K562 (cell line): ENCODE results near the gene ARHGAP35. TPM values are rescaled to one million over a fixed set of nuclear protein-coding genes. Genes with fewer than 3 reads are reported as not detected.
A peak's percentile ranks its signal among the peaks of the same experiment; 100 is the strongest.

Experiments used
- E2F3 ChIP-seq: fragments of 250-450 bp; sonication (Bioruptor Pico); IDR thresholded peaks from 2 replicates; pipeline ENCODE4 v1.4.0; 2020; ENCODE audit warnings: mild to moderate bottlenecking
- HDGF ChIP-seq: fragments of 450-650 bp; IDR thresholded peaks from 2 replicates; pipeline ENCODE4 v1.6.1; 2016
- HIVEP1 ChIP-seq: fragments of 250-450 bp; sonication (Bioruptor Pico); IDR thresholded peaks from 2 replicates; pipeline ENCODE4 v1.4.0; 2020; ENCODE audit warnings: mild to moderate bottlenecking
- LARP7 ChIP-seq: fragments of 450-650 bp; IDR thresholded peaks from 2 replicates; pipeline ENCODE4 v1.6.1; 2016
- NCOA4 ChIP-seq: fragments of 450-650 bp; IDR thresholded peaks from 2 replicates; pipeline ENCODE4 v1.6.1; 2018; ENCODE audit warnings: mild to moderate bottlenecking; ENCODE audit not compliant: partially characterized antibody
- RBM25 ChIP-seq: fragments of 200-400 bp; formaldehyde crosslinking; IDR thresholded peaks from 2 replicates; pipeline ENCODE4 v1.6.1; 2018; ENCODE audit warnings: low read length, low read depth, moderate library complexity; ENCODE audit not compliant: severe bottlenecking
- RCOR1 ChIP-seq, 2 experiments: IDR thresholded peaks; 2 replicates each; pipeline ENCODE4 v1.6.1; 2012; ENCODE audit warnings: low read depth in 2 of 2, low read length in 2 of 2, borderline replicate concordance in 1 of 2, improper control_type of control experiment in 1 of 2
- RHOXF2B ChIP-seq: fragments of 250-450 bp; sonication (Bioruptor Pico); conservative IDR thresholded peaks from 2 replicates; pipeline ENCODE4 v1.5.1; 2021
- RNF2 ChIP-seq: sonication (generic); IDR thresholded peaks from 2 replicates; pipeline ENCODE4 v1.6.1; 2016
- SMAD3 ChIP-seq: fragments of 450-650 bp; formaldehyde crosslinking; conservative IDR thresholded peaks from 2 replicates; pipeline ENCODE4 v1.4.0; 2020; ENCODE audit warnings: mild to moderate bottlenecking
- SREBF1 ChIP-seq: fragments of 150-350 bp; IDR thresholded peaks from 2 replicates; pipeline ENCODE4 v1.6.1; 2014; ENCODE audit warnings: antibody characterized with exemption, low read depth, low read length, borderline replicate concordance
- TBL1XR1 ChIP-seq, 2 experiments: IDR thresholded peaks; 2 replicates each; pipeline ENCODE4 v1.6.1; 2012; ENCODE audit warnings: improper control_type of control experiment in 2 of 2, low read length in 2 of 2, mild to moderate bottlenecking in 1 of 2
- ZNF384 ChIP-seq: IDR thresholded peaks from 2 replicates; pipeline ENCODE4 v1.6.1; 2012; ENCODE audit warnings: low read depth, low read length, improper control_type of control experiment
- polyA plus RNA-seq, 8 experiments: library from polyadenylated mRNA; depleted of rRNA in 4 of 8; stranded (reverse) in 5 of 8; unstranded in 3 of 8; fragments of >200 nt; fragmentation: Nextera tagmentation in 2 of 8; fragmentation: Illumina TruSeq in 1 of 8; extraction: Ambion mirVana in 2 of 8; extraction: Trizol in 1 of 8; gene quantifications; 2 replicates each; pipeline versions ENCODE4 v1.2.1 to v1.2.3, GENCODE V29; 2011 to 2014; ENCODE audit warnings: inconsistent platforms in 1 of 8, missing spikeins in 1 of 8
- total RNA-seq, 7 experiments: library from RNA; depleted of rRNA in 6 of 7; stranded (reverse); fragments of >200 nt in 6 of 7; fragmentation: Illumina TruSeq in 2 of 7; extraction: Trizol in 2 of 7; gene quantifications; 2 replicates each; pipeline versions ENCODE4 v1.2.1 to v1.2.3, GENCODE V29; 2011 to 2021; ENCODE audit warnings: low replicate concordance in 1 of 7
- TF ChIP-seq, protein P1 (sequence below): sonication (generic); formaldehyde crosslinking; IDR thresholded peaks from 2 replicates; pipeline ENCODE4 v1.8.0; 2022; ENCODE audit warnings: mild to moderate bottlenecking, low read depth, missing genetic modification reagents
- TF ChIP-seq, protein P2 (sequence below), 2 experiments: fragments of 450-650 bp; IDR thresholded peaks; 2 replicates each; pipeline ENCODE4 v1.6.1; 2016
- TF ChIP-seq, protein P3 (sequence below): fragments of 200-800 bp; sonication (Bioruptor generic); IDR thresholded peaks from 2 replicates; pipeline ENCODE4 v1.6.1; 2017; ENCODE audit warnings: missing genetic modification characterization, missing compliant biosample characterization
- TF ChIP-seq, protein P4 (sequence below), 2 experiments: IDR thresholded peaks; 2 replicates each; pipeline ENCODE4 v1.6.1; 2011; ENCODE audit warnings: borderline replicate concordance in 1 of 2, control low read depth in 1 of 2, low read depth in 1 of 2, low read length in 1 of 2, mild to moderate bottlenecking in 1 of 2, mixed read lengths in 1 of 2, moderate library complexity in 1 of 2; ENCODE audit not compliant: insufficient read depth in 1 of 2, insufficient read length in 1 of 2, poor library complexity in 1 of 2, severe bottlenecking in 1 of 2; ENCODE audit errors: extremely low read depth in 1 of 2

The ARHGAP35 gene
- total and polyA plus RNA-seq, 9 of the 15 experiments (the other 6 are each of a cell fraction or from before 2014, with no cell fraction given) = 0.27 to 26.4 (median 10.2) TPM

DNA sequence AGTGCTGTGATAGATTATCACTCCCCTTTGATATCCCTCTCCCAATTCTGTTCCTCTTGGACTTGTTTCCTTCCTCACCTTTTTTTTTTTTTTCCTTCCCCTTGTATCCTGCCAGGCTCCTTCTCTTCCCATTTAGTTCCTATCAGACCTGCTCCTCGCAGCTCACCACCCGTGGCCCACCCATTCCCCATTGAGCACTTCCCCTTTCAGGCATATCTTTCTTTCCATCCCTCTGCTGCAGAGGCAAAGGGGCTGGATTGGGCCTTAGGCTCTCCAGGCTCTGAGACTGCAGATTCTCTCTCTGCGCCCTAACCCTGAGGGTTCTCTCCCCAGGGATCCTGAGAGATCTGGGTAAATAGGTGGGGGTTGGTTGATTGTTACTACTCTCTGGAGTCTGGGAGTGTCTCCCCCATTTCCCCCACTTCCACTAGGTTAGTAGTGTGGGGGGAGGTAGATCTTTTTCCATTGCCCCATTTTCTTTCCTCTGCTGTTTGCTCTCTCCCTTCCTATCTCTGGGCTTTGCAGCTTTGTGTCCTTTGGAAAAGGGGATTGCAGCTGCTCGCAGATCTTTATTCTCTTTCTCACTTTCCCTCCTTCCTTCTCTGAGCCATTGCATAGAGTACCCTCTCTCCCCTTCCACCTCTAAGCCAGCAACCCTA lies 2.3 kb downstream of the ARHGAP35 start (continued):
- TF ChIP-seq, protein P1, sequence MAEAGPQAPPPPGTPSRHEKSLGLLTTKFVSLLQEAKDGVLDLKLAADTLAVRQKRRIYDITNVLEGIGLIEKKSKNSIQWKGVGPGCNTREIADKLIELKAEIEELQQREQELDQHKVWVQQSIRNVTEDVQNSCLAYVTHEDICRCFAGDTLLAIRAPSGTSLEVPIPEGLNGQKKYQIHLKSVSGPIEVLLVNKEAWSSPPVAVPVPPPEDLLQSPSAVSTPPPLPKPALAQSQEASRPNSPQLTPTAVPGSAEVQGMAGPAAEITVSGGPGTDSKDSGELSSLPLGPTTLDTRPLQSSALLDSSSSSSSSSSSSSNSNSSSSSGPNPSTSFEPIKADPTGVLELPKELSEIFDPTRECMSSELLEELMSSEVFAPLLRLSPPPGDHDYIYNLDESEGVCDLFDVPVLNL (CRISPR knock-in tag) = no peak
- TF ChIP-seq E2F3 (CRISPR knock-in tag) = no peak
- TF ChIP-seq ZNF384 = 0 out of 2 replicates have a peak, but pooled peaks have one; percentile 29
- TF ChIP-seq TBL1XR1 (IDR thresholded peaks at IDR 0.05; ENCODE audit: low read length in 2 of 2) = 0 out of 4 replicates have a peak, but pooled peaks of 1 of the 2 experiments have one; percentile 41
- TF ChIP-seq, protein P2, sequence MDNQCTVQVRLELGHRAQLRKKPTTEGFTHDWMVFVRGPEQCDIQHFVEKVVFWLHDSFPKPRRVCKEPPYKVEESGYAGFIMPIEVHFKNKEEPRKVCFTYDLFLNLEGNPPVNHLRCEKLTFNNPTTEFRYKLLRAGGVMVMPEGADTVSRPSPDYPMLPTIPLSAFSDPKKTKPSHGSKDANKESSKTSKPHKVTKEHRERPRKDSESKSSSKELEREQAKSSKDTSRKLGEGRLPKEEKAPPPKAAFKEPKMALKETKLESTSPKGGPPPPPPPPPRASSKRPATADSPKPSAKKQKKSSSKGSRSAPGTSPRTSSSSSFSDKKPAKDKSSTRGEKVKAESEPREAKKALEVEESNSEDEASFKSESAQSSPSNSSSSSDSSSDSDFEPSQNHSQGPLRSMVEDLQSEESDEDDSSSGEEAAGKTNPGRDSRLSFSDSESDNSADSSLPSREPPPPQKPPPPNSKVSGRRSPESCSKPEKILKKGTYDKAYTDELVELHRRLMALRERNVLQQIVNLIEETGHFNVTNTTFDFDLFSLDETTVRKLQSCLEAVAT (IDR thresholded peaks at IDR 0.05) = peak in 1 of 2 experiments; percentile 43; a peak in 1 of 4 replicates
- TF ChIP-seq RBM25 = no peak
- TF ChIP-seq, protein P3, sequence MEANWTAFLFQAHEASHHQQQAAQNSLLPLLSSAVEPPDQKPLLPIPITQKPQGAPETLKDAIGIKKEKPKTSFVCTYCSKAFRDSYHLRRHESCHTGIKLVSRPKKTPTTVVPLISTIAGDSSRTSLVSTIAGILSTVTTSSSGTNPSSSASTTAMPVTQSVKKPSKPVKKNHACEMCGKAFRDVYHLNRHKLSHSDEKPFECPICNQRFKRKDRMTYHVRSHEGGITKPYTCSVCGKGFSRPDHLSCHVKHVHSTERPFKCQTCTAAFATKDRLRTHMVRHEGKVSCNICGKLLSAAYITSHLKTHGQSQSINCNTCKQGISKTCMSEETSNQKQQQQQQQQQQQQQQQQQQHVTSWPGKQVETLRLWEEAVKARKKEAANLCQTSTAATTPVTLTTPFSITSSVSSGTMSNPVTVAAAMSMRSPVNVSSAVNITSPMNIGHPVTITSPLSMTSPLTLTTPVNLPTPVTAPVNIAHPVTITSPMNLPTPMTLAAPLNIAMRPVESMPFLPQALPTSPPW (CRISPR knock-in tag) = peak; percentile 51
- no peak for TF ChIP-seq RNF2
- no peak for TF ChIP-seq RHOXF2B (CRISPR knock-in tag)
- TF ChIP-seq, protein P4, sequence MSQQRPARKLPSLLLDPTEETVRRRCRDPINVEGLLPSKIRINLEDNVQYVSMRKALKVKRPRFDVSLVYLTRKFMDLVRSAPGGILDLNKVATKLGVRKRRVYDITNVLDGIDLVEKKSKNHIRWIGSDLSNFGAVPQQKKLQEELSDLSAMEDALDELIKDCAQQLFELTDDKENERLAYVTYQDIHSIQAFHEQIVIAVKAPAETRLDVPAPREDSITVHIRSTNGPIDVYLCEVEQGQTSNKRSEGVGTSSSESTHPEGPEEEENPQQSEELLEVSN (IDR thresholded peaks at IDR 0.05; ENCODE audit: borderline replicate concordance in 1 of 2, extremely low read depth in 1 of 2, insufficient read depth in 1 of 2, insufficient read length in 1 of 2, low read depth in 1 of 2, low read length in 1 of 2, poor library complexity in 1 of 2, severe bottlenecking in 1 of 2) = no peak
- no peak for TF ChIP-seq SMAD3 (CRISPR knock-in tag)
- no peak for TF ChIP-seq HDGF
- peak in 1 of 2 experiments; percentile 53; a peak in 1 of 4 replicates for TF ChIP-seq RCOR1 (IDR thresholded peaks at IDR 0.05; ENCODE audit: borderline replicate concordance in 1 of 2, low read depth in 2 of 2, low read length in 2 of 2)
- no peak for TF ChIP-seq NCOA4
- no peak for TF ChIP-seq HIVEP1
- no peak for TF ChIP-seq SREBF1
- TF ChIP-seq LARP7 = peak; percentile 15; the same call in 1 of the 2 replicates
